Cardiac fibroblast (primary cell): ENCODE results near the gene ST6GALNAC2.

ENCODE experiments used
- DNase-seq, 2 donors: peaks; one replicate each; pipeline versions ENCODE4 v3.0.0 to v3.0.0-alpha.2; 2010; ENCODE audit warnings: low read depth in 2 of 2
- H3K4me3 ChIP-seq, 2 donors: replicated peaks in 1 of 2; 1 replicate in 1 of 2; 2 replicates in 1 of 2; pipeline ENCODE4 v1.5.1; 2011; ENCODE audit warnings: low read depth in 2 of 2, low read length in 2 of 2, mild to moderate bottlenecking in 2 of 2, moderate library complexity in 1 of 2
- TF ChIP-seq, protein P1 (sequence below): IDR thresholded peaks from one replicate; pipeline ENCODE4 v1.5.1; 2011; ENCODE audit warnings: low read depth, mild to moderate bottlenecking, low read length, inconsistent platforms

The ST6GALNAC2 gene

GRCh38 chr17:76548378-76549214 is 37.1 kb downstream of the ST6GALNAC2 start:
- TF ChIP-seq, protein P1, sequence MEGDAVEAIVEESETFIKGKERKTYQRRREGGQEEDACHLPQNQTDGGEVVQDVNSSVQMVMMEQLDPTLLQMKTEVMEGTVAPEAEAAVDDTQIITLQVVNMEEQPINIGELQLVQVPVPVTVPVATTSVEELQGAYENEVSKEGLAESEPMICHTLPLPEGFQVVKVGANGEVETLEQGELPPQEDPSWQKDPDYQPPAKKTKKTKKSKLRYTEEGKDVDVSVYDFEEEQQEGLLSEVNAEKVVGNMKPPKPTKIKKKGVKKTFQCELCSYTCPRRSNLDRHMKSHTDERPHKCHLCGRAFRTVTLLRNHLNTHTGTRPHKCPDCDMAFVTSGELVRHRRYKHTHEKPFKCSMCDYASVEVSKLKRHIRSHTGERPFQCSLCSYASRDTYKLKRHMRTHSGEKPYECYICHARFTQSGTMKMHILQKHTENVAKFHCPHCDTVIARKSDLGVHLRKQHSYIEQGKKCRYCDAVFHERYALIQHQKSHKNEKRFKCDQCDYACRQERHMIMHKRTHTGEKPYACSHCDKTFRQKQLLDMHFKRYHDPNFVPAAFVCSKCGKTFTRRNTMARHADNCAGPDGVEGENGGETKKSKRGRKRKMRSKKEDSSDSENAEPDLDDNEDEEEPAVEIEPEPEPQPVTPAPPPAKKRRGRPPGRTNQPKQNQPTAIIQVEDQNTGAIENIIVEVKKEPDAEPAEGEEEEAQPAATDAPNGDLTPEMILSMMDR, result no peak
- no peak for DNase-seq
- H3K4me3 ChIP-seq, result no peak overlapping the region

DNA sequence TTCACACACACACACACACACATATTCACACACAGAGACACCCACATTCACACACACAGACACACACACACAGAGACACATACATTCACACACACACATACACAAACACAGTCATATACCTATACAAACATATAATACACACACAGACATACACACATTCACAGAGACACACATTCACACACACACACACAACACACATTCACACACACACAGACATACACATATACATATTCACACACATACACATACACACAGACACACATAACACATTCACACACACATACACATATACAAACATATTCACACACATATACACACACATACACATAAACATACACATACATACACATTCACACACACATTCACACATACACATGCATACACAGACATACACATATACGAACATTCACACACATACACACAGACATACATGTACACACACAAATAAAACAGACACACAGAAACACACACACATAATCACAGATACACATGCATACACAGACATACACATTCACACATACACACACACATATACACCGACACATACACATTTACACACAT is 37.9 kb downstream of the ST6GALNAC2 start:
- H3K4me3 ChIP-seq, result no peak overlapping the region
- no peak for DNase-seq
- TF ChIP-seq, protein P1, result no peak

DNA sequence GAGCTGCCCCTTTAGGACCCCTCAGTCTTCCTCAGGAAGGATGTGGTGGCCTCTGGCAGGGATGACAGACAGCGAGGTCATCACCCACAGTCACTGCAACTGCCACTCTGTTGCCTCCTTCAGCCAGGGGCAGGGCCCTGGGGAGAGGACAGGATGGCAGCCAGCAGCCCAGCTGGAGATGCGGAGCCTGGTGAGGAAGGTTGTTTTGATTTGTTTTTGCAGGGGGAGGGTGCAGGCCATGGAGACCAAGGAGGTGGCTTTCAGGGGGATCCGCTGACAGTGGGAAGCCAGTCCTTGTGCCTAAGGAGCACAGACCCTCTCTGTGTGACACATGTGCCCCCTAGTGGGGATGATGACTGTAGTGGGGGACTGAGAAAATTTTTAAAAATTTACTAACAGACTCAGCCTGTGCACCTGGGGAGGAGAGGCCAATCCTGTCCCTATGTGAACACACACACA is 38.4 kb downstream of the ST6GALNAC2 start:
- peak; percentile 83 to 85 for DNase-seq
- TF ChIP-seq, protein P1, result peak; percentile 70
- no peak overlapping the region for H3K4me3 ChIP-seq

DNA sequence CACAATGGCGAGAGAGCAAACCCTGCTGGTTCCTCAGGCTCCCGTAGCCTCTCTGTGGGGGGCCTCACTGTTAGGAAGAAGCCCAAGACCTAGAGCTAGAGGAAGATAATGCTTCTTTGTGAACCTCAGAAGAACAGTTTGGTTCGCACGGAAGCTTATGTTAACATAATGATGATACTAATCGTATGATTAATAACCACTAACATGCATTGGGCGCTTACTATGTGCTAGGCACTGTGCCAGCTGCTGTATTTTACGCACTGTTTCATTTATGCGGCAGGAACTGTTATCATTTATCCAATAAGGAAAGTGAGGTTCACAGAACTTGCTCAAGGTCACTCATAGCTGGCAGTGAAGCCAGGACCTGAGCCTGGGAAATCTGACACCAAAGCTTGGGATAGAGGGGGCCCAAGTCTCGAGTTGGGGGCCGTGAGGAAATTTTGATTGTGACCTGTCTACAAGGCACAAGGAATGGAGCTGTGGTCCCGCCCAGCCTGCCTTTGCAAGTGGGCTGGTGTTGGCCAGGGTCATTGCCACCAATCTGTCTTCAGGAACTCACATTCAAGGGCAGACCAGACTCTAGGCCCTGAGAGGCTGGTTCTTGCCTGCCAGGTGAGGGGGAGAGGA is 39.0 kb downstream of the ST6GALNAC2 start:
- TF ChIP-seq, protein P1, result no peak
- no peak overlapping the region for H3K4me3 ChIP-seq
- DNase-seq, result peak; percentile 85 to 96

GRCh38 chr17:76545918-76546555 is 39.6 kb downstream of the ST6GALNAC2 start:
- DNase-seq, result no peak
- H3K4me3 ChIP-seq, result no peak overlapping the region
- TF ChIP-seq, protein P1, result no peak

DNA sequence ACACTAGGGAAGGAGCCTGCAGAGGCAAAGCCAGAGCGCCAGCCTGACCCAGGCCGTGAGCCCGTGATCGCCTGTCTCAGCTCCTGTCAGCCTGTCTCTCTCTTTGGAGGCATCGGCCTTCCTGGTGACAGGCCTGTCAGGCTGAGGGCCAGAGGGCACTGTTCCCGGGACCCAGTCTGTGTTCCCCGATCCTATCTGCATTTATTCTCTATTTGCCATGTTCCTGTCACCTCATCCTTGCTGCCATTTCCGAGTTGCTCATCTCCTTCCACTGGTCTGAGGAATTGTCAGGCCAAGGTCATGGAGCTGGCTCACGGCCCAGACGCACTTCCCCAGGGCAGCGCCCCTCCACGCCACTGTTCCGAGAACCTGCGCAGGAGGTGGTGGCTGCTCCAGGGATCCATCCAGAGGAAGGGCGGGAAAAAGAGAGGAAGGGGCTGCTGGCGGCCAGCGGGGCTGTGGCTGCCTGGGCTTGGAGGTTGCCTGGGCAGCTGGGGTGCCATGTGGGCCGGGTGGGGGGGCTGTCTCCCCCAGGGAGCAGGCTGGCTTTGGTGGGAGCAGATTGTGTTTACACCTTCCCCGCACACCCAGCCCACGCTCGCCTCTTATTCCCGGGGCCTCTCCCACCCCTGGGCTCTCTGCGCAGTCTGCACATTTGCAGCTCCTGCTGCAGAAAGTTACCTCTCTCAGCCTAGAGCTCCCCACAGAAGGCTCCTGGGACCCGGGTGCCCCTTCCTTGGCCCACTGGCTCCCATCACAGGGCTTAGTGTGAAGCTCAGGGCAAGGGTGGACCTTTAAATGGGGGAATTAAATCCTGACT is 40.9 kb downstream of the ST6GALNAC2 start:
- no peak overlapping the region for H3K4me3 ChIP-seq
- peak in 1 of 2 donors; percentile 43 for DNase-seq
- TF ChIP-seq, protein P1, result no peak
